HCEC 1CT (cell line): ENCODE data around the gene SOS1.
A peak's percentile ranks its signal among the peaks of the same experiment; 100 is the strongest.
"Not testable (repeated sequence)": the region's sequence is repeated elsewhere in the genome, so short reads cannot be mapped to it uniquely, and the experiment has no call there.

ENCODE experiments used
- DNase-seq: peaks from one replicate; pipeline ENCODE4 v3.0.0-alpha.2; 2017

SOS1 gene

GRCh38 chr2:38960609-38961320, 160.1 kb downstream of the SOS1 start:
- DNase-seq, result no peak

GRCh38 chr2:38959938-38960608, 160.8 kb downstream of the SOS1 start:
- peak; percentile 37 for DNase-seq

DNA sequence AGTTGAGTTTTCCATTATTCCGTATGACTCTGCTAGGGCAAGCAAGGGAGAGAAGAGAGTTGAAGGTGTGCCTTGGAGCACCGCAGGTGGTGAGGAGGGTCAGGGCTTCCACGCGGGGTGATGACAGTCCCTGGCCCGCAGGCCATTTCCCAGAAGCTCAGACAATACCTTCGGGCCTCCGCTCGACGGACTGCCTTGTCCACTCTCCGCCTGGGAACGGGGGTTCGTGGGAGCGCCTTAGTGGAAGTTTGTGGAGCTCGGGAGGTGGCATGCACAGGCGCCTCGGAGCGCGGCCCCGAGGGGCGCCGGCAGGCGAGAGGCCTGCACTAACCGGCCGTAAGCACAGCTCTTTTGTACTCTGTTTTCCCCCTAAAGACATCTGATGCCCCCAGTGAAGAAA, 161.4 kb downstream of the SOS1 start:
- no peak for DNase-seq

GRCh38 chr2:38957972-38958371, 162.9 kb downstream of the SOS1 start:
- no peak for DNase-seq

DNA sequence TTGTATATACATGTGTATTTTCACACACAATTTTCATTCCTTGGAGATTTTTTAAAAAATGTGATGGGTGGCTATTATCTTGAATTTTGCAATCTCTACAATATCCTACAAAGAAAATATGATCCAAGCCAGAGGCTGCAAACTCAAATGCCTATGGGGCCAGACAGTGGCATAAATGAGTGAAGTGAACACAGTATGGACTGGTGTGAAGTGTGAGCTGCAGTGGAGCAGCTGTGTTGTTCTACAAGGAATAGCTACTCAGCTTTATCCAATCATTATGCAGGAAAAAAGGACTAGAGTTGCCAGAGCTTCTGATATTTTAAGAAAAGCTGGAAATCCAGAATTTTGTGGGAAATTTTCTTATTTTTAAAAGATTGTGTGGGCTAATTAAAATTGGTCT, 169.1 kb downstream of the SOS1 start:
- no peak for DNase-seq

- DNase-seq, result no peak
Observed at GRCh38 chr2:38948995-38949394, 171.9 kb downstream of the SOS1 start.

DNA sequence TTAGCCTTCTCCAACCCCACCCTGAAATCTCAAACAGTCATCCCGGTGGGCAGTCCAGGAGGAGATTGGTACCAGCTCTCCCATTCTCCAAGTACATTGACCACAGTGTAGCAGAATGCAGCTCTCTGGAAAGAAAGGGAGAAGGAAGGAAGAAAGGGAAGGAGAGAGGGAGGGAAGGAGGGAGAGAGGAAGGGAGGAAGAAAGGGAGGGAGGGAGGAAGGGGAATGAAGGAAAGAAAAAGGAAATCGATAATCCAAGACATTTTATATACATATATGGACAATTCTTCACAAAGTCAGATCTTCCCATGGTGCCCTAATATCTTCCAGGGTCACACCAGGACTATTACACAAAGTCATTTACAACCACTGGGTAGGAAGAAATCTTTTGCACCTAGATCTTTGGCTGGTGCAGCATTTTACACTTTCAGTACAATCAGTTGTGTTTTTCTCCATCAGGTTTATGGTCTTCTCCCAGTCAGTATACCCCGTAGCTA, 172.4 kb downstream of the SOS1 start:
- no peak for DNase-seq

DNA sequence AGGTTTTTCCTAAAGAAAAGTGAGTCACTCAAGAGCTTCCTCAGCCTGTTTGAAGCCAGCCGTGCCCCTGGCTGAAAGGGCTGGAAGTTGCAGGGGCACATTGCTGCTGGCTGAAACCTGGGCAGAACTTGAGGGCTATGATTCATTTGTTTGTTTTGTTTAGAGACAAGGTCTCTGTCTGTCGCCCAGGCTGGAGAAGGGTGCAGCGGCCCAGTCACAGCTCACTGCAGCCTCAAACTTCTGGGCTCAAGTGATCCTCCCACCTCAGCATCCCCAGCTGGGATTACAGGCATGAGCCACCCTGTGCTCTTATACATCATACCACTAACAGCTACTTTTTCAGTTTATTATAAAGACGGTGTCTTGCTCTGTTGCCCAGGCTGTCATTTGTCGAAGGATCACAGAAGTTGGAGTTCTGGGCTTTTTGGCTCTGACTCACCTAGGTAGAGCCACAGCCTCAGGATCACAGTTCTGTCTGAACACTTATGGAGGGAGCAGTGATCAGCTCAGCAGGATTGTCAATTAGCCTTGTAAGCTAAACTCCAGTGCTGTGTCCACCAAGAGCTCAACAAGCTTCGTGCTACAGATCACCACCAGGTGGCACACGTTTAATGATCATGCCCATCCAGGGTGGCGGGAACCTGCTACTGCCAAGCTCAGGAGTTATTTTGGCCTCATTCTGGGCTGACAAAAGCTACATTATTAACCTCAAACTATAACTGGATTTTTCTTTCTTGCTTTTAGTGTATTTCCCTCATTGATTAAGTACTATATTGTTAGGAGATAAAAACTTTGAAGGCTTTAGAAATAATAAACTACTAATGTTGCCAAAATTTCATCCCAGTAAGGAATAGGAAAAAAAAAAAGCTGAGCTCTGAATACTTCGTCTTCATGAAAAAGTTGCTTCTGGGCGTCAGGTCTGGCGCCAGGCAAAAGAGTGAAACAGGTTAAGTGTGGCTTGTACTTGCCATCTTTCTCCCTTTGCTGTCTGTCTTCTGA, 173.3 kb downstream of the SOS1 start:
- peak; percentile 71 for DNase-seq

DNA sequence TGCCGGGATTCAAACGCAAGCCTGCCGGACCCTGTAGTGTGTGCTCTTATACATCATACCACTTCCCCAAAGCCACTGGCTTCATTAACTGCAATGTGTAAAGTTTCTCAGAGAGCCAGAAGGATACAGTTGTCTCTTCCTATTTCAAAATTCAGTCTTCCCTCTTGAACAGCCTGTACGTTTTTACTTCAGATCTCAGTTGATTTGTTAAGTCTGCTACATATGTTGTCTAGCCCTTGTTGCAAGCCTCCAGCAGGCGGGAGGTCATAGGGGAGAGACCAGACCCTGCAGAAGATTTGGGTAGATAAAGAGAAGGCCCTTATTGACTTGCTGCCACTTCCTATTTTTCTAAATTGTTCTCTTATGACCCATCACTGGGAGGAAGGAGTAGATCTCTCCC, 174.9 kb downstream of the SOS1 start:
- no peak for DNase-seq

DNA sequence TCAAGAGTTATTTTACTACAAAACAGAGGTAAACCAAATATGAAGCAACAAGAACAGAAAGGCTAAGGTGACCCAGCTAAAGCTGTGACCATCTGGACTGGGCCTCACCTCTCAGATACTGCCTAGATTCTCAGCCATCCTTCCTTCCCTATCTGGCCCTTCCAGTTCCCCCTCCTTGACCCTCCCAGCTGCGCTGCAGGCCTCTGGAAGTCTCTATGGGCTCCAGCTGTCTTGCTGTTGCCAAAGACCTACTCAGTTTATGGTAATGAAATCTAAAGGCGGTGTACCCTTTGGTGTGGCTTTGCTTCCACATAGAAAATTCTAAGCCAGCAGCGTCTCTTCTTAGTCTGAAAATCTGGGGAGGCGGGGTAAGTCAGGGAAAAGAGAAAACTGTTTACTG, 175.5 kb downstream of the SOS1 start:
- DNase-seq, result no peak

DNA sequence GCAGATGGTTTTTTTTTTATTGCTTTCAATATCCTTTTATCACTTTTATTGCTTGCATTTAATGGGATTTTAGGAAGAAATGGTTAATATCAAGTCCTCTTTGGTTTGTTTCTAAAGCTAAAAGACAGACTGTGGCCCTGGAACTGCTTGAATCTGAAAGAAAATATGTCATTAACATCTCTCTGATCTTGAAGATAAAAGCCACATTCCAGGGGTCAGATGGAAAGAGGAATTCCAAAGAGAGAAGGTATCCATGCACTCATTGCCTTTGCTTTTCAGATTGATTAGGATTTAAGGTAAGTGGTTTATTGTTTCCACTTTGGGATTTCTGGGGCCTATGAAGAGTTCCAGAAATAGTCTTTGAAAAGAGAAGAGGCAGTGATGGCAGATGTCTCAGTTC, 177.1 kb downstream of the SOS1 start:
- no peak for DNase-seq

- DNase-seq, result no peak
Observed at GRCh38 chr2:38940746-38941145, 180.1 kb downstream of the SOS1 start.

DNA sequence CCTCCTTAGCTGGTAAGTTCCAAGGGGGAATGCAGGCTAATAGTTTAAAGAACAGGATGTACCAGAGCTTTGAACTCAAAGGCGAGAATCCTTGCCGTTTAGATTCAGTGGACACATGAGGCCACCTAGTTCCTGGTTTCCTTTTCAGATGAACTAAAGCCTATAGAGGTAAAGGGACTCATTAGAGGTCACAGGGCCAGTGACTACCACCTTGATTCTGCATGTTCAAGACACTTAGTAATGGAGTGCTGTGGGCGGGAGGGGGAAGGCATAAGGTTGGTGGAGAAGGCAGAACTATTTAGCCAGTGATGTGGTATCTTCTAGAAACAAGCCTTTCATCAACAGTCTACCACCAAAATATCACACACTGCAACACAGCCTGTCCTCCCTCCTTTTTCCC, 183.3 kb downstream of the SOS1 start:
- DNase-seq, result no peak

DNA sequence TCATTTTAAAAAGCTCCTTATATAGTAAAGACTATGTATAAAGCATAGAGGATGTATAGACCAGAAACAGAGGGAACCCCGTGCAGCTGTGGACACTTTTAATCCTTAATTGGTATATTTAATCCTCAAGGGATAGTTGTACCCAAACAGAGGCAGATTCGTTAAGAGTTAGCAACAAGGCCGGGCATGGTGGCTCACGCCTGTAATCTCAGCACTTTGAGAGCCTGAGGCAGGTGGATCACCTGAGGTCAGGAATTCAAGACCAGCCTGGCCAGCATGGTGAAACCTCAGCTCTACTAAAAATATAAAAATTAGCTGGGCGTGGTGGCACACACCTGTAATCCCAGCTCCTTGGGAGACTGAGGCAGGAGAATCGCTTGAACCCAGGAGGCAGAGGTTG, 184.3 kb downstream of the SOS1 start:
- DNase-seq, result not testable (repeated sequence)

DNA sequence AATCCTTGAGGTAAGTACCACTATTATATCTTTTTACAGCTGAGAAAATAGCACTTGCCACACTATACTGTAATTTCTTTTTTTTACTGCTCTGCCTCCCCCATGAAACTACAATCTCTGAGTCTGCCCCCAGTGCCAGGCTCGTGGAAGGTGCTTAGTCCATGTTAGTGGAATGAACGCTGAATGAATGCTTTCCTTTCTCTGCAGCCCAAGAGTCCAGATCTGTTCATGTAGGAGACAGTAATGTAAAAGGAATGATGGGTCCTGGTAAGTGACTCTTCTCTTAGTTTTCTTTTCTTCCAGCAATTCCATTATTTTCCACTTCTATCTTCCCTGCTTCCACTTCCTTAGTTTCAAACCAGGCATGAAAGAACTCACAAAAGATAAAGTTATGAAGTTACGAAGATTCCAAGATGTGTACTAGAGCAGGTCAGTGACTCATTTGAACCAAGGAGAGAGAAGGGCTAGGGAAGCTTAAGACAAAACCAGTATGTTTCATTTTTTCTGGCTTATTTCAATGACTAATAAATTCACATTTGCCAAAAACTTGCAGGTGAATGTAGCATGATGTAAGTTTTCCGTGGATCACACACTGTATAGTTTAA, 185.2 kb downstream of the SOS1 start:
- DNase-seq, result peak; percentile 31

- DNase-seq, result no peak
Observed at GRCh38 chr2:38934742-38935141, 186.1 kb downstream of the SOS1 start.

- DNase-seq, result no peak
Observed at GRCh38 chr2:38933653-38934052, 187.2 kb downstream of the SOS1 start.

DNA sequence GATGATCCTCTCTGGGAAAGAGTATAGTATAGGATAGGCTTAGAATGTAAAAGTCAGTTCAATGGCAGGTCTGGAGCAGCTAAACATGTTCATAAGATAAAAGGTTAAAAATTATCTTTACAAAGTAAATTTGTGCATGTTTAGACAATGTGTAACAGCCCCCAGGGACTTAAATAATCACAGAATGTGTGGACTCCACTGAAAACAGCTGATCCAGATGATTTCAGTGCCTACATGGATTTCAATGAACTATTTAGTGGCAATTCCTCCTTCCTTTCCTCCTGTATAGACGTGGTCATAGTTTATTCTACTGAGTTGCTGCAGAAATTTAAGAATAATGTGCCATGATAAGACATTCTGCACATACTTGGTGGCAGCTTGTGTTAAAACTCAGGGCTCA, 188.3 kb downstream of the SOS1 start:
- no peak for DNase-seq
